GM12864 (cell line): ENCODE data around the gene TRPM5.

Experiments
- DNase-seq: peaks from one replicate; pipeline ENCODE4 v3.0.0-alpha.2; 2011; ENCODE audit warnings: low read depth
- H3K4me3 ChIP-seq: 2 replicates; pipeline ENCODE4 v1.5.1; 2011; ENCODE audit warnings: mild to moderate bottlenecking, low read depth, low read length, control low read depth
- TF ChIP-seq, protein P1 (sequence below): IDR thresholded peaks from 2 replicates; pipeline ENCODE4 v1.5.1; 2011; ENCODE audit warnings: low read depth, mild to moderate bottlenecking, moderate library complexity, low read length, control low read depth, inconsistent platforms; ENCODE audit errors: missing control alignments

TRPM5 gene

DNA sequence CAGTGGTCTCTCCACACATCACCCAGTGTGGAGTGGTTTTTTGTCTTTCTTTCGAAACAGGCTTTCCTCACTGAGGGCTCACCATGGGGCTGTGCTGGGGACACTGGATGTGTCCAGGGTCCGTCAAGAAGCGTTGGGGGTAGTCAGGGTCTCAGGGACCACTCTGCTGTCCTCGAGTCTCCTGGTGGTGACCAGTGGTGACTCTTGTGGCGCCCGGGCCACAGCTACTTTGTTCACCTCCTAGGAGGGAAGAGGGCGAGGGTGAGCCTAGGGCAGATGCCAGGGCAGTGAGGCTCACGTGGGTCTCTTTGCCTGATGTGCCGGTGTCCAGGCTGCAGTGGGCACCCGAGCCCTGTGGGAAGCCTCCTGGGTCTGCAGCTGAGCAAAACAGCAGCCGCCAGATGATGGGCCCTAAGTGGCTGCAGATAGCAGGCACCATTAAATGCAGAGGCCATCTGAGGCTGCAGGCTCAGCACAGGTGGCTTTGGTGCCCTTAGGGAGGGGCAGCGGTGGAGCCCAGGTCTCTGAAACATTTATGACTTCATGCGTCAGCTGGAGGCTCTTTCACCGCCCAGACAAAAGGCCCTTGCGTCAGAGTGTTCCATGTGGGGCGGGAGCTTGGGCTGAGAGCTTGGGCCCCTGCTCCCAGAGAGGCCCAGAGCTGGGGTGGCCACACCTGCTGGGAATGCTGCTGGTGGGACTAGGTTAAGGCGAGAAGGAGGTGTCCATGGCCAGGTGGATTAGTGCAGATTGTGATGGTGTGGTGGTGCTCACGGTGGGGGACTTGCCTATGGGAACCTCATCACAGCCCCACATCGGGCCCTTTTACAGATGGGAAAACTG is 30.0 kb upstream of the TRPM5 start:
- no peak for DNase-seq
- TF ChIP-seq, protein P1, sequence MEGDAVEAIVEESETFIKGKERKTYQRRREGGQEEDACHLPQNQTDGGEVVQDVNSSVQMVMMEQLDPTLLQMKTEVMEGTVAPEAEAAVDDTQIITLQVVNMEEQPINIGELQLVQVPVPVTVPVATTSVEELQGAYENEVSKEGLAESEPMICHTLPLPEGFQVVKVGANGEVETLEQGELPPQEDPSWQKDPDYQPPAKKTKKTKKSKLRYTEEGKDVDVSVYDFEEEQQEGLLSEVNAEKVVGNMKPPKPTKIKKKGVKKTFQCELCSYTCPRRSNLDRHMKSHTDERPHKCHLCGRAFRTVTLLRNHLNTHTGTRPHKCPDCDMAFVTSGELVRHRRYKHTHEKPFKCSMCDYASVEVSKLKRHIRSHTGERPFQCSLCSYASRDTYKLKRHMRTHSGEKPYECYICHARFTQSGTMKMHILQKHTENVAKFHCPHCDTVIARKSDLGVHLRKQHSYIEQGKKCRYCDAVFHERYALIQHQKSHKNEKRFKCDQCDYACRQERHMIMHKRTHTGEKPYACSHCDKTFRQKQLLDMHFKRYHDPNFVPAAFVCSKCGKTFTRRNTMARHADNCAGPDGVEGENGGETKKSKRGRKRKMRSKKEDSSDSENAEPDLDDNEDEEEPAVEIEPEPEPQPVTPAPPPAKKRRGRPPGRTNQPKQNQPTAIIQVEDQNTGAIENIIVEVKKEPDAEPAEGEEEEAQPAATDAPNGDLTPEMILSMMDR, result no peak
- no peak overlapping the region for H3K4me3 ChIP-seq

DNA sequence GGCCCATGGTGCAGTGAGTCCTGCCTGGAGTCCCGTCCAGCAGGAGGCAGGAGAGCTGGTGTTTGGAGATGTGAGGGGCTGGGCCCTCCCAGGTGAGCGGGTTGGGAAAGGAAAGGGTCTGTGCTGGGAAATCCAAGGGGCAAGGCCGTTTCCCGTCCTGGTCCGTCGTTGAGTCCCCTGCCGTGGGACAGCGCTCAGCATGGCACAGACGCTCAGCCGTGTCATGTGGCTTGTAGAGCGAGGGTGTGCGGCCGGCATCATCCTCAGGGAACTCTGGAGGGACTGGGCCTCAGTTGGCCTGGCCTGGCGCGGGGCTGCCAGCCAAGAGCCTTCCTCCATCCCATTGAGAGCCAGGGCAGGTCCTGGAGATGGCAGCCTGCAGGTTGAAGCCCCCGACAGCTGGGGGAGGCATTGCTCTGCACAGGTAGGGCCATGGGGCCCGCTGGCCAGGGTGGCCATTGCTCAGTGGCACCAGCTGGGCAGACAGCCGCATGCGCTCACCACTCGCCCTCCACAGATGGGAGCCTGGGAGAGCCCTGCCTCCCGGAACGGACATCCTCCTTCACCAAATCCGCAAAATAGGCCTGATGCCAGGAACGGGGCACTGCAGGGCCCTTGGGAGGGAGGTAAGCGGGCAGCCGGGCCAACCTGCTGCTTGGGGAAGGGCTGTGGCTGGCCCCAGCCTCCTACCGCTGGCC is 29.2 kb upstream of the TRPM5 start:
- H3K4me3 ChIP-seq, result no peak overlapping the region
- TF ChIP-seq, protein P1, result no peak
- no peak for DNase-seq

DNA sequence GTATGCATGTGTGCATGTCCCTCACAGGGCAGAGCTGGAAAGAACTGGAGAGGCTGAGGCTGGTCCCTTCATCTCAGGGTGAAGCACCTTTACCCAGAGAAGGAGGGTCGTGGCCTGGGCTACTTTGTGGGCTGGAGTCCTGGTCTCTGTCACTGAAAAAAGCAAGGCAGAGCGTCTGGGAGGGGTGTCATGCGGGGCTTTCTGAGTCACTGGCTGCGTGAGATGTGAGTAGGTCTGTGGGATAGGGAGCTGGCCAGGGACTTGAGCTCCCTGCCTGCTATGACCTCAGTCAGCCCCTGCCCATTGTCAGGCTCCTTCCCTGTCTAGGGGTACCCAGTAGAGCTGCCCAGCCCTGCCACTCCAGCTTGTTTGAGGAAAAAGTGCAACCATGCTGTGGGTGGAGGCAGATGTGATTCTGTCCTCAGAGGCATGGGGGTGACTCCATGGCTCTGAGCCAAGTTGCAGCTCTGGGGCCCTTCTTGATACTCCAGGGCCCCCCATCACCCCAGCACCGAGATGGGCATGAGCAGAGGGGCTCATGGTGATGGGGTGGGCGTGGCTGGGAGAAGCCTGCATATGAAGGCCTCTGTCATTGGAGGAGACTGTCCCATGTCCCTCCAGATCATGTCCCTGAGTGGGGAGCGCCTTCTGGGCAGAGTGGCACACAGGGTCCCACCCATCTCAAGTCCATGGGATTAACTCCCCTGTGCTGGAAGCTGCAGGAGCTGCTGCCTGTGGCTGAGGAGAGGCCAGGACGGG is 28.3 kb upstream of the TRPM5 start:
- TF ChIP-seq, protein P1, result no peak
- DNase-seq, result no peak
- H3K4me3 ChIP-seq, result no peak overlapping the region

DNA sequence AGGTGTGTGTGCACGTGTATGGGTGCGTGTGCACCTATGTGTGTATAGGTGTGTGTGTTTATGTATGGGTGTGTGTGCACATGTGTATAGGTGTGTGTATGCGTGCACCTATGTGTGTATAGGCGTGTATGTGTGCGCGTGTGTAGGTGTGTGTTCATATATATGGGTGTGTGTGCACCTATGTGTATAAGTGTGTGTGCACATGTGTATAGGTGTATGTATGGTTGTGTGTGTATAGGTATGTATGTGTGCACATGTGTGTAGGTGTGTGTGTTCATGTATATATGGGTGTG is 27.4 kb upstream of the TRPM5 start:
- DNase-seq, result no peak
- TF ChIP-seq, protein P1, result no peak
- no peak overlapping the region for H3K4me3 ChIP-seq

DNA sequence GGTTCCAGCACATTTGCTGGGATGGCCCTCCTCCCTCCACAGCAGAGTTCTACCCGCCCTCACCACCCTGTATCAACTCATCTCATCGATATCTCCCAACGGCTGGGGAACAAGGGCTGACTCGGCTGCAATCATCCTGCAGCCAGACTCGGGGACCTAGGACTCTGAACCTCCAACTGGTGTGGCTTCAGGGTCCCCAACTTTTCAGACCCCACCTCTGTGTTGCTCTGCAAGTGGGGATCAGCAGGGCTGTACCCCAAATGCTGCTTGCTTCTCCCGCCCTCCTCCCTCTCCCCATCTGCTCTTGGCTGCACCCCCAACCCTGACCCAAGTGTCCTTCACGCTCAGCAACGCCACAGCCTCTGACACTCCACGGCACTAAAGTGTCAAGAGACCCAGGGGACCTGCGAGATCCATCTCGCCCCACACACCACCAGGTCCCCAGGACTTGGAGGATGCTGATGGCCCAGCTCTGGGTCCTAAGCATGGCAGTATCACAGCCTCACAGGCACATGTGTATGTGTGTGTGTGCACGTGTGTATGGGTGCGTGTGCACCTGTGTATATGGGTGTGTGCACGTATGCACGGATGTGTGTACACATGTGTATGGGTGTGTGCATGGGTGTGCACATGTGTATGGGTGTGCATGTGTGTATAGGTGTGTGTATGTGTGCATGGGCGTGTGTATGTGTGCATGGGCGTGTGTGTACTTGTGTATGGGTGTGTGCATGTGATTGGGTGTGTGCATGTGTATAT is 26.9 kb upstream of the TRPM5 start:
- no peak overlapping the region for H3K4me3 ChIP-seq
- DNase-seq, result no peak
- TF ChIP-seq, protein P1, result no peak

DNA sequence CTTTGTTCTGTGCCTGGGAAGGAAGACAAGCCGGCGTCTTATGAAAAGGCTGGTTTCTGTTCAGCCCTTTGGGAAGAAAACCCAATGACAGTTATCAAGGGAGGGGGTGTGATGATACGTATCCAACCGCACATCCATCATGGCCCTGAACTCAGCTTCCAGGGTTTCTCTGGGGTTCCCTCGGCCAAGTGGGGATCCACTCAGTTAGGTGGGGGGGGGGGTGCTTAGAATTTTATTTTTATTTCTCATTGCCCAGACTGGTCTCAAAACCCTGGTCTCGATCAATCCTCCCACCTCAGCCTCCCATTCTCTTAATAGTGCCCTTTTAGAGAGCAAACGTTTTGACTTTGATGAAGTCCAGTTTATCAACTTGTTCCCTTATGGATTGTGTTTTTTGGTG is 26.2 kb upstream of the TRPM5 start:
- H3K4me3 ChIP-seq, result no peak overlapping the region
- TF ChIP-seq, protein P1, result no peak
- DNase-seq, result no peak
